PFSK-1 (cell line): ENCODE results near the gene PRKAA1.

Experiments used
- FOXP2 ChIP-seq: optimal IDR thresholded peaks from 2 replicates; pipeline ENCODE3; 2011; ENCODE audit warnings: borderline replicate concordance, control low read depth, inconsistent platforms; ENCODE audit not compliant: insufficient read depth; ENCODE audit errors: extremely low read length, extremely low read depth
- POLR2AphosphoS5 ChIP-seq: IDR thresholded peaks from 2 replicates; pipeline ENCODE4 v1.6.1; 2012; ENCODE audit warnings: low read depth, mild to moderate bottlenecking, control low read depth, low read length, moderate library complexity
- REST ChIP-seq, 2 experiments: IDR thresholded peaks; 2 replicates each; pipeline versions ENCODE4 v1.6.1 to v1.8.0; 2011 to 2012; ENCODE audit warnings: low read depth in 2 of 2, low read length in 2 of 2, control low read depth in 1 of 2, inconsistent platforms in 1 of 2, mild to moderate bottlenecking in 1 of 2, moderate library complexity in 1 of 2; ENCODE audit not compliant: insufficient read depth in 1 of 2
- SIN3A ChIP-seq: IDR thresholded peaks from 2 replicates; pipeline ENCODE4 v1.6.1; 2012; ENCODE audit warnings: mild to moderate bottlenecking, low read length, moderate library complexity, borderline replicate concordance; ENCODE audit not compliant: insufficient read depth
- TAF1 ChIP-seq: IDR thresholded peaks from 2 replicates; pipeline ENCODE4 v1.6.1; 2012; ENCODE audit warnings: low read length, control low read depth, borderline replicate concordance; ENCODE audit not compliant: insufficient read depth

Gene PRKAA1

DNA sequence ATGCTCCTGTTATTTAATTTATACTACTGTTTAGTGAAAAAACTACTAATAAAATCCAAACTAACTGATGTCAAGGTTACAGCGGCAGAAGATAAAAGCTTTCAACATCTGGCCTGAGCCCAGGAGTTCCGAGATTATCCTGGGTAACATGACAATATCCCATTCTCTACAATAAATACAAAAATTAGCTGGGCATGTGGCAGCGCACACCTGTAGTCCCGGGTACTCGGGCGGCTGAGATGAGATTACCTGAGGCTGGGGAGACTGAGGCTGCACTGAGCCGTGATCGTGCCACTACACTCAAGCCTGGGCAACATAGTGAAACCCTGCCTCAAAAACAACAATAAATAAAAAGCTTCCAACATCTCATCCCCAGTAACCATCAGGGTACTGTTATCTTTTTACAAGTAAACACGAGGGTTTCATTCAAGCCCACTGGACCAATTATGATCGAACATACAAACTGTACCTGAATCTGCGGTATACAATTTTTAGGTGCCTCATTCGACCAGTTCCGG is 35.6 kb upstream of the PRKAA1 start:
- no peak for TF ChIP-seq SIN3A
- TF ChIP-seq FOXP2: no peak
- no peak for TF ChIP-seq REST (IDR thresholded peaks at IDR 0.05; ENCODE audit: insufficient read depth in 1 of 2, low read depth in 2 of 2, low read length in 2 of 2)
- no peak for TF ChIP-seq TAF1
- no peak; the same call in 1 of the 2 replicates for TF ChIP-seq POLR2AphosphoS5

DNA sequence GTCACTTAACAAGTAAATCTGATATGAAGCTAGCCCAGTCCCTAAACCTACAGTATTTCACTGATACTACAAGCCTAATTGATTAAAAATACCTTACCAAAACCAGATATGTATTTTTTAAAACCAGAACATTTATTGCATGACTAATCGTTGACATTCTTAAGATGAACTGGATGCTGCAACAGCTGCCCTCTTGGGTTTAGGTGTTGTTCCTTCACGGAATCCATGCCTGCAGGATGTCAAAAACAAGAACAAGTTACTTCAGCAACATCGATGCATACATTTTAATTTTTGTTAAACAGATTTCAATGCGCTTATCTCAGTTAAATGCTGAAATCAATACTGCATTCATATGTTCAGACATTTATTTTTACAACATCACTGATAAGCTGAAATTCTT is 34.2 kb upstream of the PRKAA1 start:
- no peak for TF ChIP-seq SIN3A
- TF ChIP-seq FOXP2: no peak
- TF ChIP-seq REST (IDR thresholded peaks at IDR 0.05; ENCODE audit: insufficient read depth in 1 of 2, low read depth in 2 of 2, low read length in 2 of 2): no peak
- TF ChIP-seq POLR2AphosphoS5: no peak

GRCh38 chr5:40831346-40832210 is 33.4 kb upstream of the PRKAA1 start:
- TF ChIP-seq POLR2AphosphoS5: peak; percentile 21
- no peak for TF ChIP-seq TAF1

- TF ChIP-seq SIN3A (no peak), POLR2AphosphoS5 (0 out of 2 replicates have a peak, but pooled peaks have one; percentile 14)
Measured at GRCh38 chr5:40829748-40830533, 31.8 kb upstream of the PRKAA1 start.

DNA sequence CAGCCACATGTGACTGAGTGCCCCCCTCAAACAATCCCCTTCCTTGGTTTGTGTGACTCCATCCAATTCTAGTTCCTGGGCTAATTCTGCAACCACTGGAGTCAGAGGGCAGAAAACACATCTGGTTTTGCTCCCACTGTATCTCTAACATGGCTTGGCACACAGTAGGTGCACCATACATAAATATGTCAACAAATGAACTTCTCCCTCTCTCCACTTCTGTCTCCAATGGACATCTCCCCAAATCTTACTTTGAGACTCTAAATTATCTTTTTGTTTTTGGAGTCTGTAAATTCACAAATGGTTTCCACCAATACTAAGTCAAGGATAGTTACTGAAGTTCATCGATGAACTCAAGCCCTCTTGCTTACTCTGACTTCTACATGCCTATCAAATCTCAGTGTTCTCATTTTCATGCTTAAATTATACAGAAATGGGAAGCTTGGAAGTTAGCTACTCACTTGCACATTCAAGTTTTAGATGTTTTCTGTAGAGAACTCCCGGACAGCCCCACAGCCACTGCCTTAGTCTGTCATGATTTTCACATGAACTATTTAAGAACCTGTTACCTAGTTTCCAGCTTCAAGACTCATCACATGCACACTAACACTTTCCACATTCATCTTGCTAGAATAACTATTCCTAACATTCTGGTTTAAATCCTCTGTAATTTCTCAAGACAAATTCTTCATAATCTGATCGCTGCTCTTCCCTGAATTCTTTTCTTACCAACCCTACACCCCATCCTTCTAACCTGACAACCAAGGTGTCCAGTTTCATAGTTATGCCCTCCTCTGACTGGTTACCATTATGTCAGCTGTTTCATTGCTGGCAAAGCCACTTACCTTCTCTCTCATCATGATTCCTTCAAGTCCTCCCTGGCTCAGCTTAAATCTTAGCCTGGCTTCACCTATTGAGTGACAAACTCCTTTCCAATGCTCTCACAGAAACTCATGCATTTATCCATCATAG is 30.8 kb upstream of the PRKAA1 start:
- TF ChIP-seq REST (IDR thresholded peaks at IDR 0.05; ENCODE audit: insufficient read depth in 1 of 2, low read depth in 2 of 2, low read length in 2 of 2) (no peak), POLR2AphosphoS5 (no peak; the same call in none of the 2 replicates), SIN3A (no peak), TAF1 (no peak), FOXP2 (no peak)
